Left renal cortex interstitium (tissue), 4 donors: Measurements from ENCODE around the gene SAMD4A. TPM values are rescaled to one million over a fixed set of nuclear protein-coding genes. Genes with fewer than 3 reads are reported as not detected.
A peak's percentile ranks its signal among the peaks of the same experiment; 100 is the strongest.

Source experiments
- DNase-seq, 4 donors: peaks; one replicate each; pipeline ENCODE4 v3.0.0-alpha.2; 2013; ENCODE audit warnings: low read depth in 4 of 4, low spot score in 2 of 4, missing footprints in 1 of 4
- polyA plus RNA-seq, 4 donors: library from polyadenylated mRNA; unstranded; fragments of 120-200 nt; gene quantifications; one replicate each; pipeline ENCODE4 v1.2.1, GENCODE V29; 2013; ENCODE audit not compliant: insufficient read length in 4 of 4

The SAMD4A gene
- 10 to 100 TPM in 2 of 4 donors, 1 to 10 TPM in 2; 8.2 to 11.3 (median 9.9) TPM for polyA plus RNA-seq

DNA sequence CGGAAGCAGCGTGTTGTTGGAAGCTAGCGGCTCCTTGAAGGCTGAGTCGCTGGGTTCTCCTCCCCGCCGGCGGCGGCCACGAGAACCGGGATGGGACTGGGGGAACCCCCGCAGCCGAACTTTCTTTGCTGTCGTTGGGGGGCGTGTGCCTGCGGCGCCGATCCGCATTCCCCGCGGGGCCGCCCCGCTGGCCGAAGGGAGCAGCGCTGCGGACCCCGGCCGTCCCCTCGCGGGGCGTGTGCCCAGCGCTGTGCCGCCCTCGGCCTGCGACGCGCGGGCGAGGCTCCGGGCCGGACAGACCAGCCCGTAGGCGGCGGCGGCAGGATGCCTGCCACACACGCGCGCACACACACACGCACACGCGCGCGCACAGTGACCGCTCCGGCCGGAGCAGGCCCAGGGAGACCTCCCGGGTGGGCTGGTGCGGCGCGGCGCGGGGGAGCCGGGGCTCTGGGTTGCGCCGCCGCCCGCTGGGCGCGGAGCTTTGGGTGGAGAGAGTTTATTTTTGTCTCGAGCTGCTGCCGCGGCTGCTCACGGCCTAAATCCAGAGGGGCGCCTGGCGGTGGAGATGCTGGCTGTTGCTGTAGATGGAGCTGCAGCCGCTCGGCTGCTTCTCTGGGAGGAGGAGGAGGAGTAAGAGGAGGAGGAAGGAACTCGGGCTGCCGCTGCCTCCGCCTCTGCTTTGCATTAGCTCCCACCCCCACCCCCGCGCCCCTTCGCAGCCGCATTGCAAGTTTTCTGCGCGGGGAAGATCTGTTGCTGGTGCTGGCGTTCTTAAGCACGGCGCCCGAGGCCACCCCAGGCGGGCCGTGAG, at the start of gene SAMD4A:
Gene SAMD4A, plus strand, starts transcription at position 719 of the 814 bp plus-strand sequence. CDS start 789 bp downstream, outside the sequence.
- DNase-seq: peak; percentile 52 to 71 (median 56)

DNA sequence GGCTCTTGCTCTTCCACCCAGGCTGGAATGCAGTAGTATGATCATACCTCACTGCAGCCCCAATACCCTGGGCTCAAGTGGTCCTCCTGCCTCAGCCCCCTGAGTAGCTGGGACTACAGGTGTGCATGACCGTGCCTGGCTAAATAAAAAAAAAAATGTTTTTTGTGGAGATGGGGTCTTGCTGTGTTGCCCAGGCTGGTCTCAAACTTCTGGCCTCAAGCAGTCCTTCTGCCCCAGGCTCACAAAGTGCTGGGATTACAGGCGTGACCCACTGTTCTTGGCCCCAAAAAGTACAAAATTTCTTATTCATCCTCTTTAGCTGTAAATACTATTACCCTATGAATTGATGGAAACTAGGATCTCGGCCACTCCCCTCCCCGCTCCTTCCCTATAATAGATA, 42.5 kb upstream of the SAMD4A start:
- DNase-seq: no peak

DNA sequence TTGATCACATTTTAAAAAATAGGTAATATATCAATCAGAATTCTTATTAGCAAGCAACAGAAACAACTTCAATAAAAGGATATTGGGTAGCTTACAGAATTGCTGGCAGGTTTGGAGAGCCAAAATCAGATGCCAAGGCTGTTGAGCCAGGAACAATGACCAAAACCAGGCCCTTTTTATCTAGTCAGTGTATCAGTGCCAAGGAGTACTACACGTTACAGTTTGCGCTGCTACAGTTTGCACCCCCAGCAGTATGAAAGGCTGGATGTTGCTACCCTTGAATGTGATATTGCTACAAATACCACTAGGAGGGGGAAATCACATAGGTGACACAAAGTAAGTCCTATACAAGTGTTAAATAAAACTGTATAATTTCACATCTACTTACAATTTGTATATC, 38.0 kb upstream of the SAMD4A start:
- DNase-seq: no peak

GRCh38 chr14:54529811-54530210, 37.1 kb upstream of the SAMD4A start:
- no peak for DNase-seq

GRCh38 chr14:54532111-54533012, 34.6 kb upstream of the SAMD4A start:
- DNase-seq: no peak

DNA sequence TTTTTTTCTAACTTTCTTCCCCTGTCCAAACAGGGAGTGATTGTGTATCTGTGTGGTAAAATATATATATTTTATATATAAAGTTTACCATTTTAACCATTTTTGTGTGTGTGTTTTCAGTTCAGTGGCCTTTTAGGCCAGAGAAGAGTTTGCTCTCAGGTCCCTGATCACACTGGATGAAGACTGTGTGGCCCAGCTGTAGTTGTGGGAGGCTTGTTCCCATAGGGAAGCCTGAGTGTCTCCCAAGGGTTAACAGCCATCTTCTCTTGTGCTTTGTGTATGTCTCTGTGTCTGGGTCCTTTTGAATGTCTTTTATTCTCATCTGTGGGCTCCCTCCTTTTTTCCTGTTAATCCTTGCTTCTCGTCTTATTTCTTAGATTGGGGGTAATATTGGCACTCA, 33.8 kb upstream of the SAMD4A start:
- DNase-seq: no peak

- DNase-seq: no peak
Observed at GRCh38 chr14:54535126-54535525, 31.8 kb upstream of the SAMD4A start.

GRCh38 chr14:54535646-54536045, 31.3 kb upstream of the SAMD4A start:
- DNase-seq: no peak

- no peak for DNase-seq
Observed at GRCh38 chr14:54537651-54538050, 29.3 kb upstream of the SAMD4A start.

DNA sequence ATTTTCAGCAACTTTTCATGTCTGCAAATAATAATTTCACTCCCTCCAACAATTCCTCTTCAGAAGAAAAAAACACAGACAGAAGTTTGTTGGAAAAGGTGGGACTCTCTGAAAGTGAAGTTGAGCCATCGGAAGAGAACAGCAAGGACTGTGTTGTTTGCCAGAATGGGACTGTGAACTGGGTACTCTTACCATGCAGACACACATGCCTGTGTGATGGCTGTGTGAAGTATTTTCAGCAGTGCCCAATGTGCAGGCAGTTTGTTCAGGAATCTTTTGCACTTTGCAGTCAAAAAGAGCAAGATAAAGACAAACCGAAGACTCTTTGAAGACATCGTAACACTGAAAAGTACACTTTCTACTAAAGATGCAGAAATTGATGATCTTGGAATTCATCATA, 28.9 kb upstream of the SAMD4A start:
- no peak for DNase-seq

DNA sequence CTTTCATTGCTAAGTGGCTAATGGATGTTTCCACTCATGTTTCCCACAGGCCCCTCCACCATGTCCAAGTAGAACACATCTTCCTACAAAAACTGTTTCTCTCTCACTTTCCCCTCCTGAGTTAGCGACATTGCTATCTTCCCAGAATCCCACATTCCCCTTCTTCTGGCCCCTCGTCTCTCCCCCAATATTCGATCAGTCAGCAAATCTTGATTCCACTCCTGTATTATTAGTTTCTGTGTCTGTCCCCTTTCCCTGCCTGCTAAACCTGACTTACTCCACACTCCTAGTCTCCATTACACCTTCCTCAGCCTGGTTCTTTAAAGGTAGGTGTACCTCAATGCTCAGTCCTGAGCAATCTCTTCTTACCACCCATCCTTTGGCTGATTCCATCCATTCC, 19.3 kb upstream of the SAMD4A start:
- DNase-seq: no peak

DNA sequence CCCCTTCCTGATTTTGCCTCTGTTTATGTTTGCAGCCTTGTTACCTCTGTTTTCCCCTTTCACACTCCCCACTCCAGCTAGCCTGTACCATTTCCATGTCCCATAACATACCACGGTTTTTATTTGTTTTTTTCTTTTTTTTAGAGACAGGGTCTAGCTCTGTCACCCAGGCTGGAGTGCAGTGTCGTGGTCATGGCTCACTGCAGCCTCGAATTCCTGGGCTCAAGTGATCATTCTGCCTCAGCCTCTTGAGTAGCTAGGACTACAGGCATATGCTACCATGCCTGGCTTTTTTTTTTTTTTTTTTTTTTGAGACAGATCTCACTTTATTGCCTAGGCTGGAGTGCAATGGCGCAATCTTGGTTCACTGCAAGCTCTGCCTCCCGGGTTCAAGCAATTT, 18.4 kb upstream of the SAMD4A start:
- DNase-seq: no peak

DNA sequence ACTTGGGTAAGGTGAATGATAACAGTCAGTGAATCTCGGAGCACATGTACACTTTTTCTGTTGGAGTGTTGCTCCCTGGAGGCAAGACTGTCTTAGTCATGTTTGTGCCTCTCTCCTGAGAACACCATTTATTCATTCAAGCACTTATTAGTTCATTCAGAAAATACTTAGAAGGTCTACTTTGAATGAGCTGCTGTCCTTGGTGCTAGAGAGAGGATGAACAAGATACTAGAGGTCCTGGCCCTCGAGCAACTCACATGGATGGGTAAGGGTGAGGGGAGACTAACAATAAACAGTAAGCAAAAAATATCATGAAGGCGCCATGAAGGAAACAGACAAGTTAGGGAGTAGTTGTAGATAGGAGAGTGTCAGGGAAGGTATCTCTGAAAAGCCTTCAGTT, 17.1 kb upstream of the SAMD4A start:
- DNase-seq: no peak

DNA sequence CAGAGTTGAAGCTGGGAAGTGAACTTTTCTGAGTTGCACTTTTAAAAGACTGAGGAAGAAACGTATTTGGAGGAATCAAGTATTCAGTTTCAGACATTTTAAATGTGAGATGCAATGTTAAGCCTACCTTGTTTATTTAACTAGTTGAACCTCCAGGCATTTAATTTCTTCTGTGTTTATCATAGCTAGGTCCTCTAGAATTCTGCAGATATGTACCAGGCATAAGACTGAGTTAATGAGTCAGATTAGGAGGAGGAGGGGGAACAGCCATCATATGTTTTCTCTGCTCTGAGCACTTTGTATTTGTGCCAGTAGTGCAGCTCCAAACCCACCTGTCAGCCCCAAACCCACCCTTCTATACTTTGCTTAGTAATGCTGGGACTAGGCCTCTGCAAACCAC, 16.4 kb upstream of the SAMD4A start:
- no peak for DNase-seq

- no peak for DNase-seq
Observed at GRCh38 chr14:54554401-54554800, 12.5 kb upstream of the SAMD4A start.

DNA sequence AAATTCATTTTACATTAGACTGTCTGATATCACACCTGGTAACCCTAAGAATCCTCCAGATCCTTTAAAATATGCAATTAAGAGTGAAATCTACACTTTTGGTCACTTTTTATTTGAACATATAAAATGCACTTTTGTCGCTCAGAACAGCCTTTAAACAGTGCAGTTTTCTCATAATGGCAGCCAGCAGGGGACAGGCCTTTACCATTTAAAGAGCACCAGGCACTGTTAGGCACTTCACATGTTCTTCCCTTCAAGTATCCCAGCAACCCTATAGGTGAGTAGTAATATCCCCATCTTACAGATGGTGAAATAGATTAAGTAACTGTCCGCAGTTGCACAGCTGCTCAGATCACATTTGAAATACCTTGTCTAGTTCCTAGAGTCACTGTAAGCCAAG, 11.3 kb upstream of the SAMD4A start:
- DNase-seq: no peak

- DNase-seq: no peak
Observed at GRCh38 chr14:54556535-54556934, 10.4 kb upstream of the SAMD4A start.

GRCh38 chr14:54562334-54562733, 4.6 kb upstream of the SAMD4A start:
- no peak for DNase-seq

DNA sequence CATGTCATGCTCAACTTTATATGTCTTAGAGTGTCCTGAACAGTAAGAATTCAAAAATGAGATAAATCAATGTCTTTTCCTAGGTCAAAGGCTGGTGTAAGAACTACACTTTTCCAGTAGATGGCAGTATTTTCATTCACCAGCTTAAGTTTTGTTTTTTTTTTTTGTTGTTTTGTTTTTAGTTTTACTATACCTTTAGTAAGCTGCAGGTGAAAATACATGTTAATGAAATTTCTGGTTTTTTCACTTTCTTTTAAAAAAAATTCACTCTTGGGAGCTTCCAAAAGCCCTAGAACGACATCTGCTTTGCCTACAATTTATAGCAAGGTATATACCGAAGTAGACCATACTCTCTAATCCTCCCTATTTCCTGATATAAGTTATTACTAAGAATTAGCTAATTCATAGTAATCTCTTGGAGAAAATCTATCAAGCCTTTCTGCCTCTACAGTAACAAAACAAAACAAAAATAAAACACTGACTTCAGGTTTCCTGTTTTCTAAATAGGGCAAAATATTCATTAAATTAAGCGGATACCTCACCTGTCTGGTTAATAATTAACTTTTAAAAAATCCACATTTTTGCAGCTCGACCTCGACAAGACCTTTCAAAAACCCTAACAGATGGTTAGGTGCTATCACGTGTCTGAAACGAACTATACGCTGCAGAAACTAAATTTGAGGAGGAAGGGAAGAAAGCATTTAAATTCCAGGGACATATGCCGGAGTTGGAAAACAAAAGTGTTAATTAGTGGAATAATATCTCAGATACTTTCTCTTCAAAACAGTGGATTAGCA, 2.7 kb upstream of the SAMD4A start:
- DNase-seq: peak; percentile 22 to 58 (median 40)

GRCh38 chr14:54564868-54565784, 1.8 kb upstream of the SAMD4A start:
- peak; percentile 43 to 50 (median 44) for DNase-seq
